Liver (tissue), 9 donors: ENCODE measurements around the gene MEAK7. TPM values are rescaled to one million over a fixed set of nuclear protein-coding genes. Genes with fewer than 3 reads are reported as not detected.

ENCODE experiments used
- DNase-seq: peaks from one replicate; pipeline ENCODE4 v3.0.0-alpha.2; 2017; ENCODE audit warnings: low spot score
- H3K27ac ChIP-seq, 2 donors: one replicate each; pipeline ENCODE4 v1.7.0; 2013; ENCODE audit warnings: inconsistent platforms in 2 of 2, low read length in 2 of 2, control low read depth in 1 of 2, low read depth in 1 of 2, mild to moderate bottlenecking in 1 of 2
- H3K27me3 ChIP-seq, 4 donors: one replicate each; pipeline versions ENCODE4 v1.6.1 to v1.7.0; 2013; ENCODE audit warnings: low read length in 3 of 4, inconsistent platforms in 1 of 4, mild to moderate bottlenecking in 1 of 4, moderate library complexity in 1 of 4; ENCODE audit not compliant: control insufficient read depth in 4 of 4, insufficient read depth in 4 of 4
- H3K36me3 ChIP-seq, 4 donors: one replicate each; pipeline versions ENCODE4 v1.6.1 to v1.7.0; 2013; ENCODE audit warnings: low read length in 3 of 4, mild to moderate bottlenecking in 3 of 4, low read depth in 1 of 4, moderate library complexity in 1 of 4; ENCODE audit not compliant: control insufficient read depth in 4 of 4, insufficient read depth in 3 of 4
- H3K4me1 ChIP-seq, 4 donors: one replicate each; pipeline versions ENCODE4 v1.6.1 to v1.7.0; 2013; ENCODE audit warnings: low read length in 3 of 4, mild to moderate bottlenecking in 3 of 4, moderate library complexity in 1 of 4; ENCODE audit not compliant: control insufficient read depth in 4 of 4, insufficient read depth in 4 of 4
- H3K4me3 ChIP-seq, 3 donors: one replicate each; pipeline versions ENCODE4 v1.6.1 to v1.7.0; 2013; ENCODE audit warnings: low read length in 3 of 3, control low read depth in 1 of 3, low read depth in 1 of 3, mild to moderate bottlenecking in 1 of 3
- H3K9ac ChIP-seq, 2 donors: one replicate each; pipeline ENCODE4 v1.7.0; 2013; ENCODE audit warnings: low read length in 2 of 2, mild to moderate bottlenecking in 2 of 2, moderate library complexity in 2 of 2, control low read depth in 1 of 2, low read depth in 1 of 2
- H3K9me3 ChIP-seq, 4 donors: one replicate each; pipeline versions ENCODE4 v1.6.1 to v1.7.0; 2013; ENCODE audit warnings: low read length in 3 of 4; ENCODE audit not compliant: control insufficient read depth in 4 of 4
- EGR1 ChIP-seq, 2 donors: IDR thresholded peaks; 2 replicates each; pipeline ENCODE4 v1.6.1; 2016 to 2018; ENCODE audit warnings: antibody characterized with exemption in 2 of 2, low read depth in 2 of 2
- FOXA1 ChIP-seq: IDR thresholded peaks from 2 replicates; pipeline ENCODE4 v1.6.1; 2016; ENCODE audit warnings: antibody characterized with exemption
- FOXA2 ChIP-seq: IDR thresholded peaks from 2 replicates; pipeline ENCODE4 v1.6.1; 2016; ENCODE audit warnings: antibody characterized with exemption
- GABPA ChIP-seq, 2 donors: IDR thresholded peaks in 1 of 2; conservative IDR thresholded peaks in 1 of 2; 2 replicates each; pipeline ENCODE4 v1.6.1; 2016; ENCODE audit warnings: antibody characterized with exemption in 2 of 2, mild to moderate bottlenecking in 1 of 2, moderate library complexity in 1 of 2
- HNF4A ChIP-seq, 2 donors: conservative IDR thresholded peaks; 2 replicates each; pipeline ENCODE4 v1.6.1; 2016; ENCODE audit warnings: antibody characterized with exemption in 2 of 2, mild to moderate bottlenecking in 2 of 2
- HNF4G ChIP-seq: IDR thresholded peaks from 2 replicates; pipeline ENCODE4 v1.6.1; 2016; ENCODE audit warnings: antibody characterized with exemption
- JUND ChIP-seq, 2 donors: IDR thresholded peaks; 2 replicates each; pipeline ENCODE4 v1.6.1; 2016; ENCODE audit warnings: antibody characterized with exemption in 2 of 2
- NR2F2 ChIP-seq: IDR thresholded peaks from 2 replicates; pipeline ENCODE4 v1.6.1; 2016; ENCODE audit warnings: antibody characterized with exemption
- RAD21 ChIP-seq, 2 donors: IDR thresholded peaks; 2 replicates each; pipeline ENCODE4 v1.6.1; 2016; ENCODE audit warnings: antibody characterized with exemption in 2 of 2, mild to moderate bottlenecking in 2 of 2
- RXRA ChIP-seq, 2 donors: IDR thresholded peaks; 2 replicates each; pipeline ENCODE4 v1.6.1; 2017 to 2018; ENCODE audit warnings: antibody characterized with exemption in 2 of 2, mild to moderate bottlenecking in 1 of 2
- SP1 ChIP-seq: IDR thresholded peaks from 2 replicates; pipeline ENCODE4 v1.6.1; 2018; ENCODE audit warnings: antibody characterized with exemption, mild to moderate bottlenecking
- TAF1 ChIP-seq: conservative IDR thresholded peaks from 2 replicates; pipeline ENCODE4 v1.6.1; 2016; ENCODE audit warnings: antibody characterized with exemption, mild to moderate bottlenecking
- YY1 ChIP-seq: IDR thresholded peaks from 2 replicates; pipeline ENCODE4 v1.6.1; 2016; ENCODE audit warnings: antibody characterized with exemption, mild to moderate bottlenecking
- WGBS: extraction: QIAGEN DNeasy Blood & Tissue Kit; methylation state at CpG from one replicate; pipeline ENCODE4 v1.1.7; 2013; 5-methylcytosine and 5-hydroxymethylcytosine counted together
- polyA plus RNA-seq, 2 donors: library from polyadenylated mRNA; stranded (reverse) in 1 of 2; unstranded in 1 of 2; fragments of 200-250 nt in 1 of 2; fragments of >200 nt in 1 of 2; fragmentation: Nextera tagmentation in 1 of 2; extraction: Ambion mirVana in 1 of 2; gene quantifications; one replicate each; pipeline versions ENCODE4 v1.2.1 to v1.2.3, GENCODE V29; 2013 to 2015
- total RNA-seq, 2 donors: library from RNA; depleted of rRNA; stranded (reverse); fragments of >200 nt; gene quantifications; one replicate each; pipeline ENCODE4 v1.2.3, GENCODE V29; 2014
- TF ChIP-seq, protein P1 (sequence below): IDR thresholded peaks from 2 replicates; pipeline ENCODE4 v1.6.1; 2016; ENCODE audit warnings: antibody characterized with exemption, mild to moderate bottlenecking
- TF ChIP-seq, protein P2 (sequence below): fragments of 150-350 bp; IDR thresholded peaks from 2 replicates; pipeline ENCODE4 v1.5.1; 2017; ENCODE audit warnings: improper control_type of control experiment, low read depth, low read length; ENCODE audit not compliant: missing input control
- TF ChIP-seq, protein P3 (sequence below): IDR thresholded peaks from 2 replicates; pipeline ENCODE4 v1.6.1; 2016; ENCODE audit warnings: antibody characterized with exemption
- TF ChIP-seq, protein P4 (sequence below): IDR thresholded peaks from 2 replicates; pipeline ENCODE4 v1.6.1; 2016; ENCODE audit warnings: antibody characterized with exemption
- TF ChIP-seq, protein P5 (sequence below): IDR thresholded peaks from 2 replicates; pipeline ENCODE4 v1.6.1; 2016; ENCODE audit warnings: antibody characterized with exemption
- donor health status: healthy.
- donor health status: healthy.
- donor health status: healthy.
- donor health status: healthy.
- donor health status: healthy.

The MEAK7 gene
- total and polyA plus RNA-seq, 4 donors: 1.3 to 4.0 (median 2.2) TPM

DNA sequence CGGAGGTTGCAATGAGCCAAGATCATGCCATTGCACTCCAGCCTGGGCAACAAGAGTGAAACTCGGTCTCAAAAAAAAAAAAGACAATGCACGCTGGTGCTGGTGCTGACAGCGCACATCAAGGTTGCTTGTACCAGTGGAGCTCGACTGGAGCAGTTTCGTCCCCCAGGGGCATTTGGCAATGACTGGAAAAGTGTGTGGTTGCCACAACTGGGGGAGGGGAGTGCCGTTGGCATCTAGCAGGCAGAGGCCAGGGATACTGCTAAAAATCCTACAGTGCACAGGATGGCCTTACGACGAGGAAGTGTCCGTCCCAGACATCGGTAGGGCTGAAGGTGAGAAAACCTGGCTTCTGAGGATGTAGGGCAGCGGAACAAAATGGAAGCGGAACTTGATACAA lies 2.4 kb downstream of the MEAK7 start (continued):
- TF ChIP-seq, protein P1, sequence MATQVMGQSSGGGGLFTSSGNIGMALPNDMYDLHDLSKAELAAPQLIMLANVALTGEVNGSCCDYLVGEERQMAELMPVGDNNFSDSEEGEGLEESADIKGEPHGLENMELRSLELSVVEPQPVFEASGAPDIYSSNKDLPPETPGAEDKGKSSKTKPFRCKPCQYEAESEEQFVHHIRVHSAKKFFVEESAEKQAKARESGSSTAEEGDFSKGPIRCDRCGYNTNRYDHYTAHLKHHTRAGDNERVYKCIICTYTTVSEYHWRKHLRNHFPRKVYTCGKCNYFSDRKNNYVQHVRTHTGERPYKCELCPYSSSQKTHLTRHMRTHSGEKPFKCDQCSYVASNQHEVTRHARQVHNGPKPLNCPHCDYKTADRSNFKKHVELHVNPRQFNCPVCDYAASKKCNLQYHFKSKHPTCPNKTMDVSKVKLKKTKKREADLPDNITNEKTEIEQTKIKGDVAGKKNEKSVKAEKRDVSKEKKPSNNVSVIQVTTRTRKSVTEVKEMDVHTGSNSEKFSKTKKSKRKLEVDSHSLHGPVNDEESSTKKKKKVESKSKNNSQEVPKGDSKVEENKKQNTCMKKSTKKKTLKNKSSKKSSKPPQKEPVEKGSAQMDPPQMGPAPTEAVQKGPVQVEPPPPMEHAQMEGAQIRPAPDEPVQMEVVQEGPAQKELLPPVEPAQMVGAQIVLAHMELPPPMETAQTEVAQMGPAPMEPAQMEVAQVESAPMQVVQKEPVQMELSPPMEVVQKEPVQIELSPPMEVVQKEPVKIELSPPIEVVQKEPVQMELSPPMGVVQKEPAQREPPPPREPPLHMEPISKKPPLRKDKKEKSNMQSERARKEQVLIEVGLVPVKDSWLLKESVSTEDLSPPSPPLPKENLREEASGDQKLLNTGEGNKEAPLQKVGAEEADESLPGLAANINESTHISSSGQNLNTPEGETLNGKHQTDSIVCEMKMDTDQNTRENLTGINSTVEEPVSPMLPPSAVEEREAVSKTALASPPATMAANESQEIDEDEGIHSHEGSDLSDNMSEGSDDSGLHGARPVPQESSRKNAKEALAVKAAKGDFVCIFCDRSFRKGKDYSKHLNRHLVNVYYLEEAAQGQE: no peak
- TF ChIP-seq, protein P2, sequence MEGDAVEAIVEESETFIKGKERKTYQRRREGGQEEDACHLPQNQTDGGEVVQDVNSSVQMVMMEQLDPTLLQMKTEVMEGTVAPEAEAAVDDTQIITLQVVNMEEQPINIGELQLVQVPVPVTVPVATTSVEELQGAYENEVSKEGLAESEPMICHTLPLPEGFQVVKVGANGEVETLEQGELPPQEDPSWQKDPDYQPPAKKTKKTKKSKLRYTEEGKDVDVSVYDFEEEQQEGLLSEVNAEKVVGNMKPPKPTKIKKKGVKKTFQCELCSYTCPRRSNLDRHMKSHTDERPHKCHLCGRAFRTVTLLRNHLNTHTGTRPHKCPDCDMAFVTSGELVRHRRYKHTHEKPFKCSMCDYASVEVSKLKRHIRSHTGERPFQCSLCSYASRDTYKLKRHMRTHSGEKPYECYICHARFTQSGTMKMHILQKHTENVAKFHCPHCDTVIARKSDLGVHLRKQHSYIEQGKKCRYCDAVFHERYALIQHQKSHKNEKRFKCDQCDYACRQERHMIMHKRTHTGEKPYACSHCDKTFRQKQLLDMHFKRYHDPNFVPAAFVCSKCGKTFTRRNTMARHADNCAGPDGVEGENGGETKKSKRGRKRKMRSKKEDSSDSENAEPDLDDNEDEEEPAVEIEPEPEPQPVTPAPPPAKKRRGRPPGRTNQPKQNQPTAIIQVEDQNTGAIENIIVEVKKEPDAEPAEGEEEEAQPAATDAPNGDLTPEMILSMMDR: no peak
- TF ChIP-seq, protein P3, sequence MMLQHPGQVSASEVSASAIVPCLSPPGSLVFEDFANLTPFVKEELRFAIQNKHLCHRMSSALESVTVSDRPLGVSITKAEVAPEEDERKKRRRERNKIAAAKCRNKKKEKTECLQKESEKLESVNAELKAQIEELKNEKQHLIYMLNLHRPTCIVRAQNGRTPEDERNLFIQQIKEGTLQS: no peak
- TF ChIP-seq YY1 (no peak), NR2F2 (no peak)

DNA sequence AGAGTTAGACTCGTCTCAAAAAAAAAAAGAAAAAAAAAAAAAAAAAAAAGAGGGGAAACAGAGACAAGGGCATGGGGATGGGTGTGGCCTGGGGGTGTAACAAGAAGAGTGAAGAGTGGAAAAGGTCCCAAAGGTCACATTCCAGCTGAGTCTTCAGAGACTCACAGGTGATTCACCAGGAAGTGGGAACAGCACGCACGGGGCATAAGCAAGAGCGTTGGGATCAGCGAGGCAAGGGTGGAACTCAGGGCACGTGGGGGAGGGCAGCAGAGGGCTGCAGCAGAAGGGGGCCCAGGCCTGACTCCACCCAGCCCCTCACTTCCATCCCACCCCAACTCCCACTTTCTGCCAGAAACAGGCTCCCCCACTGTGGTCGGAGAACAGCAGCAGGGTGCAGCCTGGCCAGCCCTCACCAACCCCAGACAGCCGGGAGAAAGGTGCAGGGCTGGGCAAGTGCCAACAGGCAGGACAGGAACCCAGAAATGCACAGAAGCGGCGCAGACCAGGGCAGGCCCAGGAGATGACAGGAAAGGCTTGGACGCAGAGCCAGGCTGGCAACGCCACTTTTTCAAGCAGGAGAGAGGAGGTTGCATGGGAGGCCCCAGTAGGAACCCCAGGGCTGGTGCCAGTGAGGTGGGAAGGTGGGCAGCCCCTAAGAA lies 3.3 kb downstream of the MEAK7 start:
- Histone ChIP-seq H3K27ac (no peak overlapping the region), H3K36me3 (peaks cover 3 to 6% (median 4%) of the 10 kb centered on the region in 4 donors), H3K9me3 (no peaks in the 10 kb centered on the region), H3K9ac (no peak overlapping the region), H3K4me1 (peaks cover 2 to 16% (median 10%) of the 10 kb centered on the region in 4 donors), H3K27me3 (no peaks in the 10 kb centered on the region), H3K4me3 (no peak overlapping the region)
- WGBS: 91% methylated on average over 12 of the region's 12 CpGs
- TF ChIP-seq, protein P4, sequence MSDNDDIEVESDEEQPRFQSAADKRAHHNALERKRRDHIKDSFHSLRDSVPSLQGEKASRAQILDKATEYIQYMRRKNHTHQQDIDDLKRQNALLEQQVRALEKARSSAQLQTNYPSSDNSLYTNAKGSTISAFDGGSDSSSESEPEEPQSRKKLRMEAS: no peak
- TF ChIP-seq TAF1 (no peak), HNF4A (conservative IDR thresholded peaks at IDR 0.05) (no peak), HNF4G (no peak), FOXA2 (no peak), YY1 (no peak), FOXA1 (no peak), NR2F2 (no peak), JUND (IDR thresholded peaks at IDR 0.05) (no peak), RAD21 (IDR thresholded peaks at IDR 0.05) (no peak), GABPA (IDR thresholded peaks at IDR 0.05 in 1 of 2, conservative IDR thresholded peaks at IDR 0.05 in 1 of 2) (no peak), SP1 (no peak), EGR1 (IDR thresholded peaks at IDR 0.05; ENCODE audit: low read depth in 2 of 2) (no peak), RXRA (IDR thresholded peaks at IDR 0.05) (no peak)
- TF ChIP-seq, protein P3: no peak
- TF ChIP-seq, protein P1: no peak
- TF ChIP-seq, protein P5, sequence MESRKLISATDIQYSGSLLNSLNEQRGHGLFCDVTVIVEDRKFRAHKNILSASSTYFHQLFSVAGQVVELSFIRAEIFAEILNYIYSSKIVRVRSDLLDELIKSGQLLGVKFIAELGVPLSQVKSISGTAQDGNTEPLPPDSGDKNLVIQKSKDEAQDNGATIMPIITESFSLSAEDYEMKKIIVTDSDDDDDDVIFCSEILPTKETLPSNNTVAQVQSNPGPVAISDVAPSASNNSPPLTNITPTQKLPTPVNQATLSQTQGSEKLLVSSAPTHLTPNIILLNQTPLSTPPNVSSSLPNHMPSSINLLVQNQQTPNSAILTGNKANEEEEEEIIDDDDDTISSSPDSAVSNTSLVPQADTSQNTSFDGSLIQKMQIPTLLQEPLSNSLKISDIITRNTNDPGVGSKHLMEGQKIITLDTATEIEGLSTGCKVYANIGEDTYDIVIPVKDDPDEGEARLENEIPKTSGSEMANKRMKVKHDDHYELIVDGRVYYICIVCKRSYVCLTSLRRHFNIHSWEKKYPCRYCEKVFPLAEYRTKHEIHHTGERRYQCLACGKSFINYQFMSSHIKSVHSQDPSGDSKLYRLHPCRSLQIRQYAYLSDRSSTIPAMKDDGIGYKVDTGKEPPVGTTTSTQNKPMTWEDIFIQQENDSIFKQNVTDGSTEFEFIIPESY: no peak
- DNase-seq: no peak
